GM12874 (cell line): ENCODE results near the gene HYLS1.

Source experiments
- TF ChIP-seq, protein P1 (sequence below): IDR thresholded peaks from 2 replicates; pipeline ENCODE4 v1.5.1; 2011; ENCODE audit warnings: low read depth, mild to moderate bottlenecking, control low read depth, low read length, moderate library complexity; ENCODE audit not compliant: insufficient read depth

The HYLS1 gene

DNA sequence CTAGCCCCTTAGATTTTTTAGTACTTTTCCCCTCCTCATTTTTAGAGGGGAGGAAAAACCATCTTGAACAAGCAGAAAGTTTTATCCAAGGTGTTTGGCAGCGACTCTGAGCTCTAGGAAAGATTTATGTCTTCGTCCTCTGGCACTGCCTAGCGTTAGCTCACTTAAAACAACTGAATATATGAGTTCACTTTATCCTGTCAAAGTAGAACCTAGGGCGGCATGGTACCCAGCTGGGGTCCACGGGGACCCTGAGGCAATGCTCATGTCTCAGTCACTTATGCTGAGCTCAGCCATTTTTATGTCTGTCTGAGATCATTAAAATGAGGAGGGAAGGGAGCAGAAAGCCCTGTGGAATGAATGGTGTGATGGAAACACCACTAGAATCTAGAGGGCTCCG is 44.2 kb downstream of the HYLS1 start:
- TF ChIP-seq, protein P1, sequence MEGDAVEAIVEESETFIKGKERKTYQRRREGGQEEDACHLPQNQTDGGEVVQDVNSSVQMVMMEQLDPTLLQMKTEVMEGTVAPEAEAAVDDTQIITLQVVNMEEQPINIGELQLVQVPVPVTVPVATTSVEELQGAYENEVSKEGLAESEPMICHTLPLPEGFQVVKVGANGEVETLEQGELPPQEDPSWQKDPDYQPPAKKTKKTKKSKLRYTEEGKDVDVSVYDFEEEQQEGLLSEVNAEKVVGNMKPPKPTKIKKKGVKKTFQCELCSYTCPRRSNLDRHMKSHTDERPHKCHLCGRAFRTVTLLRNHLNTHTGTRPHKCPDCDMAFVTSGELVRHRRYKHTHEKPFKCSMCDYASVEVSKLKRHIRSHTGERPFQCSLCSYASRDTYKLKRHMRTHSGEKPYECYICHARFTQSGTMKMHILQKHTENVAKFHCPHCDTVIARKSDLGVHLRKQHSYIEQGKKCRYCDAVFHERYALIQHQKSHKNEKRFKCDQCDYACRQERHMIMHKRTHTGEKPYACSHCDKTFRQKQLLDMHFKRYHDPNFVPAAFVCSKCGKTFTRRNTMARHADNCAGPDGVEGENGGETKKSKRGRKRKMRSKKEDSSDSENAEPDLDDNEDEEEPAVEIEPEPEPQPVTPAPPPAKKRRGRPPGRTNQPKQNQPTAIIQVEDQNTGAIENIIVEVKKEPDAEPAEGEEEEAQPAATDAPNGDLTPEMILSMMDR, result no peak

DNA sequence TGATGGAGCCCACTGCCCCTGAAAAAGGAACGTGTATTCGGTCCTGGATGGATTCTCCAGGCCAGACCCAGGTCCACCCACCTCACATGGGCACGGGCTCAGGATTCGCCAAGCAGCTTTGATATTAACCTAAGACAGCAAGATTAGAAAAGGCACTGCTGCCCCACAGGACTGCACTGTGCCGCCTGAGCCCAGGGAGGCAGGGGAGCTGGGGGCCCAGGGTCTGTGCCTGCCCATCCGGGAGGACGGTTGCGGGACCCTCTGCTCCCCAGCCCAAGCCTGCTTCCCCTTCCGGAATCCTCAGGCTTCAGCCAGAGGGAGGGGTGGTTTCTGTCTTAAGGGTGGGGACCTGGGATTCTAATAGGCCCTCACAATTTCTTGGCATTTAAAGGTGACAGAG is 44.8 kb downstream of the HYLS1 start:
- TF ChIP-seq, protein P1, result no peak

DNA sequence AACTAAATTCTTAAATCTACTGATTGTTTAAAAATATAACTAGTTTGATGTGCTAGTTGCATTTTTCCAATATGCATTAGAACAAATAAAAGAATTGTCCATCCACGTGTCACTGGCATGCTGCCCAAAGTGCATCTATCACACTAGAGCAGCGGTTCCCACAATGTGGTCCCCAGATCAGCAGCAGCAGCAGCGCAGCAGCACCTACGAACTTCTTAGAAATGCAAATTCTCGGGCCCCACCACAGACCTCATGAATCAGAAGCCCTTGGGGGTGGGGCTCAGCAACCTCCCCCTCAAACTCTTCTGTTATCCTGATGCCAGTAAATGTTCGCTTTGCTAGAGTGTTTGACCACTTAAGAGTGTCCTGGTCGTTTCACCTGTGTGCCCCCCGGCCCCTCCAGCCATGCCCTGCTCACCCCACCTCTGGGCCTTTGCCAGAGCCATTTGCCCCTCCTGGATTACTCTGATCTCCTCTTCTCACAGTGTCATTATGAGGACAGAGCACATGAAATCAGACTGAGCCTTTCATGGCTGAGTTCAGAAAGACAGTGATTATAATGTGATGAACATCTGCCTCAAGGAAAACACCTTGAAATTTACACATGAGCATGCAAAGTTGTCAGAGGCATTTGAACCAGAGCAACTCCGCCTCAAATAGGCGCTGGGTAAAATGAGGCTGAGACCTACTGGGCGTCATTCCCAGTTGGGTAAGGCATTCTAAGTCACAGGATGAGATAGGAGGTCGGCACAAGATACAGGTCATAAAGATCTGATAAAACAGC is 45.8 kb downstream of the HYLS1 start:
- TF ChIP-seq, protein P1, result no peak

DNA sequence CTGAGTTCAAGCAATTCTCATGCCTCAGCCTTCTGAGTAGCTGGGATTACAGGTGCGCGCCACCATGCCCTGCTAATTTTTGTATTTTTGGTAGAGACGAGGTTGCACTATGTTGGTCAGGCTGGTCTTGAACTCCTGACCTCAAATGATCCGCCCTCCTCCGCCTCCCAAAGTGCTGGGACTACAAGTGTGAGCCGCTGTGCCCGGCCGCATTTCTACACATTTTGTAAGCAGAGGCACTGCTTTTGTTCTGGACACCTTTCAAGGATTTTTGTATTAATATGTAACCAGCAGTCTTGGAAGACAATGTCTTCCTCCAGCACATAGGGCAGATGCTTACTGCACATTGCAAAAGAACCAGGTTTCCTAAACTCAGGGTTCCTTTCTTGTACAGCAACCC is 47.0 kb downstream of the HYLS1 start:
- TF ChIP-seq, protein P1, result no peak

DNA sequence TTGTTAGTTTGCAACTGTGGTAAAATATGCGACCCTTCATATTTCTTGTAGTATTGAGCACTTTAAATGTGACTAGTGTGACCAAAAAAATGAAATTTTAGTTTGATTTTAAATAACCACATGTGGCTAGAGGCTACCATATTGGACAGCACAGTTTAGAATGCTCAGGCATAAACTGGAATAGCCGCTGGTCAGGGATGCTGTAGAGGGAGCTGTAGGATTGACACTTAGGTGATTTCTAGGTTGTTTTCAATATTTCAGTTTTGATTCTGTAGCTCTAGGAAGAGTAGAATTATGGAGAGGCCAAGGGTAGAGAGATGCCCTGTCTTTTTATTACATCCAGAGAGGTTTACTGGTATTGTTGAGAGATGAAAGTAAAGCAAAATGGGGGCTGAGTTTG is 47.6 kb downstream of the HYLS1 start:
- TF ChIP-seq, protein P1, result no peak

DNA sequence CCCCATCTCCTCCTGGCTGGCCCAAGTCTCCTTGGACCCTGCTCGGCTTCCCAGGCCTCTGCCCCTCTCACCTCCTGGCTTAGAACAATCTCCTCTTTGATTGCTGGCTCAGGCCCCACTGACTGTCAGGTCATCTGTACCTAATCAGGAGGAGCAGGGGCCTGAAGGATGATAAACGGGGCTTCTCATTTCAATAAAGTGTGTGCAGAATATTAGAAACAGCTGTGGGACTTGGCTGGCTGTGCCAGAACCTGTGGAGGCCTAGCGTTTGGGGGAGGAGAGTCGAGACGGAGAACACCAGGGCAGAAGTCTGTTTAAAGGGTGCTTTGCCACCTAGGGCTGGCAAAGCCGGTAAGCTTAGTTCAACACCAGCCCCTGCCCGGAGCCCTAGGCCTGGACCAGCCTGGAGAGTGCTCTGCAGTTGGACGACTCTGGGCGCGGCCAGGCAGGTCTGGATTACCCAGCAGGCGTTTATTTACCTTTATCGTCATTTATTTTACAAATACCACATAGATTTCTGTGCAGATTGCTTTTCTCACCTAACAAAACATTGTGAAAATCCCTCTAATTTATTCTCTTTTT is 48.2 kb downstream of the HYLS1 start:
- TF ChIP-seq, protein P1, result no peak

DNA sequence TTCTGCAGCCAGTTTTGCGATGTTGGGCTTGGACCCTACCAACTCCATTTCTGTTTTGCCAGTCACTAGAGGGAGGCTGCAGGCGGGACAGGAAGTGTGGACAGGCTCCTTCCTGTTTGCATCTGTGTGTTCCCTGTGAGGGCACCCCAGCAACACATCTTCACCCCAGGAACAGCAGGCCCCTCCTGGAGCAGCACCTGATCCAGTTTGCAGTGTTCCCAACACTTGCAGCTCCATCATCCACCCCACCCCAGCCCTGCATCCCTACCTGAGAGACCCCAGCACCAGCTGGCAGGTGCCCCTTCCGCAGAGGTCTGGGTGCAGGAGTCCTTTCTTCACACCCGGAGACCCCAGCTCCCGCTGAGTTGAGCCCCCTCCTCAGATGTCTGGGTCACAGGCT is 51.0 kb downstream of the HYLS1 start:
- TF ChIP-seq, protein P1, result no peak
